Activated gamma-delta T cell (primary cell): ENCODE results near the gene FAM193A.
A peak's percentile ranks its signal among the peaks of the same experiment; 100 is the strongest.
"Not testable (repeated sequence)": the region's sequence is repeated elsewhere in the genome, so short reads cannot be mapped to it uniquely, and the experiment has no call there.

Source experiments
- DNase-seq: peaks from one replicate; lab custom pipeline; 2025; lab: John Stamatoyannopoulos, UW

FAM193A gene

DNA sequence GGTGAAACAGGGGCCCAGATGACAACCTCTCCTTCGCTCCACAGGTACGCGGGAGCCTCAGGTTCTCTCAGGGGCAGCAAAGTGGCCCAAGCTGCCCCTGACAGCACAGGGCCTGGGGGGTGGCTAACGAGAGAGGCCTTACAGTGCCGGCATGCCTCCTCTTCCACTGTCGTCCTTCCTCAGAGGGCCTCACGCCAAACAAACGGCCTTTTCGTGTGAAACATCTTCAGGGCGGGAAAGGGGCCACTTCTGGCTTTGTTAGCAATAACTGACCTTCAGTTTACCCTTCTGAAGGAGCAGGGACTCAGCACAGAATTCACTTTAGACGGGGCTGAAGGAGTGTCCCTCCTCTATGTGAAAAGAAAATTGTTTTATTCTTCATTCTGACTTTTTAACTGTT is 21.5 kb upstream of the FAM193A start:
- not testable (repeated sequence) for DNase-seq

DNA sequence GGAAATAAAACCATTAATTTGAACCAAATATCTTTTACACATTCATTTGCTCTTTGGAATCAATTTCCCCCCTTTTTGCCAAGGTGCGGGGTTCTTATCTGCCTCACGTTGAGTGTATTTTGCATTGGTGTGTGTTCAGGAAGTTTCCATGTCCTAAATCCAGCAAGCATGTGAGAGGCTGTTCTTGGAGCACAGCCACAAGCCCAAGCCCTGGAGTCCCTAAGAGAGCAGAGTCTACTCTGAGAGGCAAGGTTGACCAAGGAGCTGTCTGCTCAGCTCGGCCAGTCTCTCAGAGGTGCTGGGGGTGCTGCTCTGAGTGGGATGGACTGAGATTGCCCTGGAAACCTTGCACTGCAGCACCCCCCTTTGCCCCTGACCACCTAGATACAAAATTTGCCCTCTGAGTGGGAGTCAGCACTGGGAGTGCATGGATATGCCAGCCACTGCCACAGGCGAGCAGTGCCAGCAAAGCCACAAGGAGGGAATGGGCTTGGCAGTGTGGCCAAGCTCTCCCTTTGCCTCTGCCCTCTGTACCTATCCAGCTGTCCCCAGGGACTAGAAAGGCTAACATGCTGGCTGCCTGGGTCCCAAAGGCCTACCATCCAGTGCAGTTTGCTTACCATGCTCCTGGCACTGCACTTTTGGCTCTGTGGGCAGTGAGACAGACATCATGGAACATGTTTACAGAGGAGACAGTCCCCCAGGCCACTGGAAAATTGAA is 20.5 kb upstream of the FAM193A start:
- no peak for DNase-seq

DNA sequence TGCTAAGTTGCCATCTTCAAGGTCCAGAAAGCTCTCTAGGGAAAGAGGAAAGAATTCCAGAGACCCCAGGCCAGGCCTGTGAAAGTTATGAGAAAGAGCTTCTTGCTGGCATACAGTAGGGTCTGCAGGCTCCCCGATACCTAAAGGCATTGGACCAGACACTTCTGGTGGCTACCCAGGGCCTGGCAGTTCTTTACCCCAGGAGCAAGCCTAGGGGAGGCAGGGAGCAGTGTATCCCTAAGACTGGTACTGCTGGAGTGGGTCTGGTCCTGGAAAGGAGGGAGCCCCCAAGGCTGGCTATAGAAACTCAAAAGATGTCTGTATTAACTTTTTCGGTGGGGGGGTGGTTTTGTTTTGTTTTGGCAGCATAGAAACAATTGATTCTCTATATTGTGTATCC is 19.8 kb upstream of the FAM193A start:
- no peak for DNase-seq

DNA sequence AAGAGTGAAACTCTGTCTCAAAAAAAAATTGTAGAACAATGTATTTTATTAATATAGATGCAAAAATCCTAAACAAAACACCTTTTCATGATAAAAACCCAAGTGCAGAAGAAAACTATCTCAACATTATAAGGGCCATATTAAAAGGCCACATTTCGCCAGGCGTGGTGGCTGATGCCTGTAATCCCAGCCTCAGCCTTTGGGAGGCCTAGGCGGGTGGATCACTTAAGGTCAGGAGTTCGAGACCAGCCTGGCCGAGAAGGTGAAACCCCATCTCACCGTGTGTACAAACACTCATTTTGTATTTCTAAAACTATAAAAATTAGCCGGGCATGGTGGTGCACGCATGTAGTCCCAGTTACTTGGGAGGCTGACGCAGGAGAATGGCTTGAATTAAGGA is 9.9 kb upstream of the FAM193A start:
- no peak for DNase-seq

DNA sequence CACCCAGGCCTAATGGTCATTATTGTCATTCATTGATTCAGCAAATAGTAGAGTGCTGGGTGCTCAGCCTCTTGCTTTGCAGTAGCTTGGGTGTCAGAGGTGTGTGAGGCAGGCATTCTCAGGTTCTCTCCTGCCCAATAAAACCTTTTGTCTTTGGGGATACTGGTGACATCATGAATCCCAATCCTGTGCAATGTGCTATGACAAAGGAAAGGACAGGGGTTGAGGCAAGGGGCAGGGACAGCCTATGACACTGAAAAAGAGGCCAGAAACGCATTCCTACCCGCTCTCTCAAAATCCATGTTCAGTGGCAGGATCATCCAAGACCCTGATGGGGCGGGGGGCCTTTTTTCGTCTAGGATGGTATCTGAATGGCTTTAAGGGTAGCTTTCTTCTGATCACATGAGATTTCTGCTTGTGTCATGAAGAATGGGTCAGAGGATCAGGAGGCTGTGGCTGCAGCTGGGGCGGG is 1.5 kb upstream of the FAM193A start:
- DNase-seq: no peak

DNA sequence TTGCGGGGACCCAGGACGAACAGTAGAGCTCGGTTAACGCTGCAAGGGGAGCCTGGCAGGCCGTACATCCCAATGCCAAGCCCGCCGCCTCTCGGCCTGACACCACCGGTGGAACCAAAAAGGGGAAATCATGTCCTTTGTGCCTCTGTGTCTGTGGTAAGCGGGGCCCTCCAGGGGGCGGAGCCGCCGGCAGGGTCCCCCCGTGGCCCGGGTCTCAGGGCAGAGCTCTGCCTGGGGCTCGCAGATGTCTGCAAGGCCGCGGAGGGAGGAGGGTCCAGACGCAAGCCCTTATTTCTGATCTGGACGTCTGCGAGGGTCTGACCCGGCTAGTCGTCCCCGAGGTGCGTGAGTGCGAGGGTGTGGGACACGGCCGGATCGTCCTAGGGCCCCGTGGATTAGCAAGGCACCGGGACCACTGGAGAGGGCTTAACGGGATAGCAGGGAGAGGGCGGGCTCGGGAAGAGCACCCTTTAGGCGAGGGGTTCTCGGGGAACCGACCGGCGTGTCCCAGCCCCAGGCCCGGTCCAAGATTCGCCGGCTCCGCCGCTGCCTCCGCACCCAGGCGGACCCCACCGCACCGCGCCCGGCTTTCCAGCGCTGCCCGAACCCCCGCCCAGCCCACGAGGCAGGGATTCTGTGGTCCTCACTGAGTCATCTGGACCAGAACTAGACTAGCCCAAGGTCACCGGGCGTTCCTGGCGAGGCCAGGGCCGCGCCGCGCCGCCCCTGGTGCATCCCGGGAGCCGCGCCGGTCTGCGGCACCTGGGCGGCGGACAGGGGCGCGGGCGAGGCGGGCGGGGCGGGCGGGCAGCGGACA is 863 bp upstream of the FAM193A start:
- peak; percentile 31 for DNase-seq

DNA sequence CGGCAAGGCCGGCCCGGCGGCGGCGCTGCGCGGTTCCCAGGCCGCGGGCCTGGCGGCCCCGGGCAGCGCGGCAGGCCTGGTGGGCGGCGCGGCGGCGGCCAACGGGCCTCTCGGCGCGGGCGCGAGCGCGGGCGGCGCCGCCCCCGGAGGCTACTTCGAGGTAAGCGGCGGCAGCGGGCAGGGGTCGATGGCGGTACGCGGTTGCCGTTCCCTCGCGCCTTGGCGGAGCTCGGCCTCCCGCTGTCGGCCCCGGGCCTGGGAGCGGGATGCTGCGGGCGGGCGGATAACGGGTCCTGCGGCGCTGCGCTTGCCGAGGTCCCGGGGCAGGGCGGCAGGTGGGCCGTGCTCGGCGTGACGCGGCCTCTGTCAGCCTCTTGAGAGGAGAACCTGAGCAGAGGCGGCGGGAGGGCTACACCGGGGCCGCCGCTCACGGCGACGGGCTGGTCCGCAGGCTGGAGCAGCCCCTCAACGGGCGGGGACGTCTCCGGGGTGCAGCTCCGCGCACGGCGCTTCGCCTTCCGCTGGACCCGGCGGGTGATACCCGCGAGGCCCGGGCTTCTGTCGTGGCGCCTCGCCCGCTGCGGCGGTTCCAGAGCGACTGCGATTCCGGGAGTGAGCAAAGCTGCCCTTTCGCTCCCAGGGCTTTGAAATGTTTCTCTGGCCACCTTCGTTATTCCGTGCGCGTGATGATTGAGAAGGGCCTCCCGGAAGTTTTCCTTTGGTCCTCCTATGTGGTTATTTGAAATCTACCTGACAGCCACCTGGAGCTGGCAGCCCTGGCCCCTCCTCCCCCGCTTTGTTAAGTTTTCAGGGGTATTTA is 774 bp downstream of the FAM193A start:
- peak; percentile 58 for DNase-seq

DNA sequence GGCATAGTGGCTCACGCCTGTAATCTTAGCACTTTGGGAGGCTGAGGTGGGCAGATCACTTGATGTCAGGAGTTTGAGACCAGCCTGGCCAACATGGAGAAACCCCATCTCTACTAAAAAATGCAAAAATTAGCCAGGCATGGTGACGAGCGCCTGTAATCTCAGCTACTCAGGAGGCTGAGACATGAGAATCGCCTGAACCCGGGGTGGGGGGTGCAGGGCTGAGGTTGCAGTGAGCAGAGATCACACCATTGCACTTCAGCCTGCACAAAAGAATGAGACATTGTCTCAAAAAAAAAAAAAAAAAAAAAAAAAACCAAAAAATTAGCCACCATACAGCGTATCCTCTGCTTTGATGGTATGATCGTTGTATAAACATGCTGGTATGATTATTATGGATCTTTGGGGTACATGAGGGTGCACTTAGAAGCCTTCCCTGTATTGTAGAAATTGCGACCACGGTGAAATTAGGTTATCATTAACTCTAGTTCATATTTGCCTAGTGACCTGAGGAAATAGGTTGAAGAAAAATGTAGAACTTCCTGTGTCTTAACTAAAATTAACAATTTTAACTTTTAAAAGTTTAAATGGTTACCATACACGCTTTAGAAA is 7.2 kb downstream of the FAM193A start:
- DNase-seq: not testable (repeated sequence)

DNA sequence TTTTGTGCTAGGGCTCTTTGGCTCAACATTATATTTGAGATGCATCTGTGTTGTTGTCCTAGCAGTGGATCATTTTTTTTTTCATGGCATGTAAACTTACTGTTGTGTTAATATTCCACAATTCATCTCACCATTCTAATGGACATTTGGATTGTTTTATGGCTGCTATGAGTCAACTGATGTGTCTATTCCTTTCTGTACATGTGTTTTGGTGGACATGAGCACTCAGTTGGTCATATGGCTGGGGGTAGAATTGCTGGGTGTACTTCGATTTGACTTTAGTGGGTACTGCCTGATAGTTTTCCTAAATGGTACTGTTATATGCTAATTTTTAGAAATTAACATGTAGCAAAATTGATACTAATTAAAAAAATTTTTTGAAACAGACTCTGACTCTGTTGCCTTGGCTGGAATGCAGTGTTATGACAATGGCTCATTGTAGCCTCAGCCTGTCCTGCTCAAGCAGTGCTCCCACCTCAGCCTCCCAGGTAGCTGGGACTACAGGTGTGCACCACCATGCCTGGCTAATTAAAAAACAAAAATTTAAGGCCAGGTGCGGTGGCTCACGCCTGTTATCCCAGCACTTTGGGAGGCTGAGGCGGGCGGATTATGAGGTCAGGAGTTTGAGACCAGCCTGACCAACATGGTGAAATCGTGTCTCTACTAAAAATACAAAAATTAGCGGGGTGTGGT is 9.0 kb downstream of the FAM193A start:
- DNase-seq: no peak

DNA sequence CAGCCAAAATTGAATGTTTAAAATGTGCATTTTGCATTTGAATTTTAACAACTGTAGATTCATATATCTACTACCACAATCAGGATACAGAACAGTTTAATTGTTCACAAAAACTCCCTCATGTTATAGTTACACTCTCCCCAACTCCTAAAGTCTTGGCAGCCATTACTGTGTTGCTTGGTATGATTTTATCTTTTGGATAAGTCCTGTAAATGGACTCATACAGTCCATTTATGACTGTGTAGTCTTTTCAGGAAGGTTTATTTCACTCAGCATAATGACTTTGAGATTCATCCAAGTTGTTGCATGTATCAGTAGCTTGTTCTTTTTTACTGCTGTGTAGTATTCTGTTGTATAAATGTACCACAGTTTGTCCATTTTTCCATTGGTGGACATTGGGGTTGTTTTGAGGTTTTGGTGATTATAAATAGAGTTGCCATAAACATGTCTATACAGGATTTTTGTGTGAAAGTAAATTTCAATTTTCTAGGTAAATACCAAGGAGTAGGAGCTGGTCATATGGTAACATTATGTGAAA is 9.9 kb downstream of the FAM193A start:
- DNase-seq: no peak

DNA sequence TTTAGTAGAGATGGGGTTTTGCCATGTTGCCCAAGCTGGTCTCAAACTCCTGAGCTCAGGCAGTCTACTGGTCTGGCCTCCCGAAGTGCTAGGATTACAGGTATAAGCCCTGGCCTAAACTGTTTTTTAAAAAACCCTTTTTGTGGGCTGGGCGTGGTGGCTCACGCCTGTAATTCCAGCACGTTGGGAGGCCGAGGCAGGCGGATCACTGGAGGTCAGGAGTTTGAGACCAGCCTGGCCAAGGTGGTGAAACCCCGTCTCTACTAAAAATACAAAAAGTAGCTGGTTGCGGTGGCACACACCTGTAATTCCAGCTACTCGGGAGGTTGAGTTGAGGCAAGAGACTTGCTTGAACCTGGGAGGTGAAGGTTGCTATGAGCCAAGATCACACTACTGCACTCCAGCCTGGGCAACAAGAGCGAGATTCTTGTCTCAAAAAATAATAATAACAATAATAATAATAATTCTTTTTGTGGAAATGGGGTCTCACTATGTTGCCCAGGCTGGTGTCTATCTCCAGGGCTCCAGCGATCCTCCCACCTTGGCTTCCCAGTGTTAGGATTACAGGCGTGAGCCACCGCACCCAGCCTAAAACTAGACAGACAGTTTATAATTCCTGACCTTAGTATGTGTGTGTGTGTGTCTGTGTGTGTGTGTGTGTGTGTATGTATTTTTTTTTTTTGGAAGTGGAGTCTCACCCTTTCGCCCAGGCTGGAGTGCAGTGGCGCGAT is 10.7 kb downstream of the FAM193A start:
- DNase-seq: not testable (repeated sequence)

DNA sequence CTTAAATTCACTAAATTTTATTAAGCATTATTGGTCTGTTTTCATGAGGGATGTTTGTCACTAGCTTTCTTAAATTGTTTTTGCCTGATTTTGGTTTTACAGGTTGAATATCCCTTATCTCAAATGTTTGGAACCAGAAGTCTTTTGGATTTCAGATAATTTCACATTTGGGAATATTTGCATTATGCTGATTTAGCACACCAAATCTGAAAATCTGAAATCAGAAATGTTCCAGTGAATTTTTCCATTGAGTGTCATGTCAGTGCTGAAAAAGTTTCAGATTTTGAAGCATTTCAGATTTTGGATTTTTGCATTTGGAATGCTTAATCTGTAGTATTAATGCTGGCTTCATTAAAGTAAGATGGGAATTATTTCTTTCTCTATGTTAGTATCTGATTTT is 14.7 kb downstream of the FAM193A start:
- no peak for DNase-seq

DNA sequence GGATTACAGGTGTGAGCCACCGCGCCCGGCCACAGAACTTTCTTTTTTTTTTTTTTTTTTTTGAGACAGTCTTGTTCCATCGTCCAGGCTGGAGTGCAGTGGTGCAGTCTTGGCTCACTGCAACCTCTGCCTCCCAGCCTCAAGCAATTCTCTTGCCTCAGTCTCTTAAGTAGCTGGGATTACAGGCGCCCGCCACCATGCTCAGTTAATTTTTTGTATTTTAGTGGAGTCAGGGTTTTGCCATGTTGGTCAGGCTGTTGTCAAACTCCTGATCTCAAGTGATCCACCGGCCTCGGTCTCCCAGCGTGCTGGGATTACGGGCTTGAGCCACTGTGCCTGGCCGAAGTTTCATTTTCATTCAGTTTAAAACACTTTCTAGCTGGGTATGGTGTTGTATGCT is 16.4 kb downstream of the FAM193A start:
- no peak for DNase-seq

DNA sequence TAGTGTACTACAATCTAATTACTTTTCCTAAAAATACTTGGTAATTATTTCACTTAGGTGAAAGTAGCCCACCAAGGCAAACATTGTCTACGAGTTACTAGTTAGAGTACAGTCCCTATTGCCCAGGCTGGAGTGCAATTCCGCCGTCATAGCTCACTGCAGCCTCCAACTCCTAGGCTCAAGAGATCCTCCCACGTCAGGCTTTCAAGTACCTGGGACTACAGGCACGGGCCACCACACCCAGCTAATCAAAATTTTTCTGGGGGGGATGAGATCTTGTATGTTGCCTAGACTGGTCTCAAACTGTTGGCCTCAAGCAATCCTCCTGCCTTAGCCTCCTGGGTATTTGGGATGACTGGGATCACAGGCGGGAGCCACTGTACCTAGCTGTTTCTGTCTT is 21.9 kb downstream of the FAM193A start:
- DNase-seq: no peak

DNA sequence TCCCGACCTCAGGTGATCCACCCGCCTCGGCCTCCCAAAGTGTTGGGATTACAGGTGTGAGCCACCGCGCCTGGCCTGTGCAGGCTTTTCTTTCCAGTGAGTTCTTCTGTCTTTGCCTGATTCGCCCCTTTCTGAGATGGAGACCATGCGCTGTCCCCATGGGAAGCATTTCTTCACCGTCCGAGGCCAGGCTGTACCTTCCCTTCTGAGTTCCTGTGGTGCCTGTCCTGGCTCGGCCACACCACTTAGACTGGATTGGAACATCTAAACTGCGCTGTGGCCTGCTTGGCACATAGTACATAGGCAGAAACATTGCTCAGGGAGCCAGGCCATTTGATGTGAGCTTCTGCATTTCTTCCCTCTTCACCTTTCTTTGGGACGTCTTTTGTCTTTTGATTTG is 23.7 kb downstream of the FAM193A start:
- no peak for DNase-seq

DNA sequence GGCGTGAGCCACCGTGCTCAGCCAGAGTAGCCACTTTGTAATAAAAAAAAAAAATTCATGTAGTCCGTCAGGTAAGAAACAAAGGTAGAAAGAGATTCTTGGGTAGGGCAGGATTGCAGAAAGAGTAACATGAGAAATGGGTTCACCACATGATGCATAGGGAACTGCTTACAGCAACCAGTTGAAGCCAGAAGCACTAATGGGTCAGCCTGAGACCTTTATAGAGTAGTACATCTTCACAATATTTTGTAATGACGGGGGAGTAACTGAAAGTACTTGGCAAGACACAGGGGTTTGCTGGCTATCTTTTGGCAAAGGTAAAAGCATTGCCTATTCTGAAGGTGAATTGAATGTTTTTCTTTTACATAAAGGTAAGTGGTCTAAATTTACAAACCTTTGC is 29.1 kb downstream of the FAM193A start:
- no peak for DNase-seq

DNA sequence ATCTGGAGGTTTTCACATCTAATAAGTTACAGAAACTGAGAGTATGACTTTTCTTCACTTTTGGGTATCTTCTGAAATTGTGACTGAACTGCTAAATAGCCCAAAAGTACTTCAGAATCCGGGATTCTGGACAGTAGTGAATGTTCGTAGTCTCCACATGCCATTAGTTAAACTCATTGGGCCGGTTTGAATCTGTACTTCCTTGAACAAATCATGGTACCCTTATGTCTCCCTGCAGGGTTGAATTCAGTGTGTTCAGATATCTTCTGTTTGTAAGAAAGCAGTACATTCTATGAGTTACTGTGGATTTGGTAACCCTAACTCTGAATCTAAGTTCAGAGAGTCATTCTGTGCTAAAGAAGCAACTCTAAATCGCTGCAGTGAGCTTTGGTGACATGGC is 33.6 kb downstream of the FAM193A start:
- DNase-seq: no peak

DNA sequence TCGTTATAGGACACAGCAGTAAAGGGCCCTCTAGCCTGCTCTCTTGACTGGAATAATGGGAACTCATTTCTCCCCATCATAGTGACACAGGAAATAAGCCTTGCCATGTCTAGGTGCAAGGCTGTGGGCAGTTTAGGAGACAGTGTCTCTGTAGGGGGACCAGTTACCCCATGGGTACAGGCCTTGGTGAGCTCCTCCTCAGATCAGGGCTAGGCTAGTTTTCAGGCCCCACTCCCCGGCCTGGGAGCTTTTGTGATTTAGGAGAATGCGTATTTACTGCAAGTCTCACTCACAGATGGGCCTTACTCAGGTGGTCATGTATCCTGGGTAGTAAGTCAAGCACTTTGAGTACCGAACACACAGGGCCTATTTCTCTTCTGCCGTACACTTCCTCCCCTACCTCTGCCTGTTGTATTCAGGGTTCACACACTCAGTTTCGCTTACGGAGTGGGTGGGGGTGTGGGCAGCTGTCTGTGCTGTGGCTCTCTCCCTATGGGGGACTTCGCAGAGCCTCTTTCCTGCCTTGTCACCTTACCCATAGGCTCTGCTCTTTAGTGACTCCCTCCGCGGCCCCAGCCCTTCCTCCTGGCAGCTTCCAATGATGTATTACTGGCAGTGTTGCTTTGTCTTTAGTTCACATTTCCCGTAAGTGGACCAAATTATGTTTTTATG is 34.2 kb downstream of the FAM193A start:
- DNase-seq: no peak

DNA sequence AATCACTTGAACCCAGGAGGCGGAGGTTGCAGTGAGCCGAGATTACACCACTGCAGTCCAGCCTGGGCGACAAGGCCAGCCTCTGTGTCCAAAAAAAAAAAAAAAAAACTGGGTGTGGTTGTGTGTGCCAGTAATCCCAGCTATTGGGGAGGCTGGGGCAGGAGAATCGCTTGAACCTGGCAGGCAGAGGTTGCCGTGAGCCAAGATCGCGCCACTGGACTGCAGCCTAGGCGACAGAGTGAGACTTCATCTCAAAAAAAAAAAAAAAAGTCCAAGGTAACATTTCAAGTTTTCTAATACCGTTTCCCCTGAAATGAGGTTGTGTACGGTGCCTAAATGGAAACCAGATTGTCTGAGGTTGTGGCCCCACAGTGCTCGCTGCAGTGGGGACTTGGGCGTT is 35.6 kb downstream of the FAM193A start:
- no peak for DNase-seq

DNA sequence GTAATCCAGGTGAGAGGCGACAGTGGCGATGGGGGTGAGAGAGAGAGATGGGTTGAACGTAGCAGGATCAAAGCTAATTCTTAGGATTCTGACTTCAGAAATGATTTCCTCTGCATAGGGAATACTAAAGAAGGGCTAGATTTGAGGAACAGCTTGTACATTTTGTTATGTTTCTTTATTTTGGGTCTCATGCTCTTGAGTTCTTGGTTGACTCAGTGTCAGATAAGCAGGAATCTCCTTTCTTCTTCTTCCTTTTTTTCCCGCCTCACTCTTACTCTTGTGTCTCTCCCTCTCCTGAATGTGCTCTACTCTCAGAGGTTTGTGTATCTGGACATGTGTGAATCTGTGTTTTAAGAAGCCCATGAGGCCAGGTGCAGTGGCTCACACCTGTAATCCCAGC is 36.4 kb downstream of the FAM193A start:
- DNase-seq: no peak
